Islet of Langerhans (tissue), 1 donor: ENCODE measurements around the gene CPT1B.
"Not testable (repeated sequence)": the region's sequence is repeated elsewhere in the genome, so short reads cannot be mapped to it uniquely, and the experiment has no call there.

Experiments
- FAIRE-seq: peaks from one replicate; lab custom pipeline; 2011; peaks lifted over from hg19 to GRCh38; lab: Jason Lieb, UNC

Gene CPT1B

DNA sequence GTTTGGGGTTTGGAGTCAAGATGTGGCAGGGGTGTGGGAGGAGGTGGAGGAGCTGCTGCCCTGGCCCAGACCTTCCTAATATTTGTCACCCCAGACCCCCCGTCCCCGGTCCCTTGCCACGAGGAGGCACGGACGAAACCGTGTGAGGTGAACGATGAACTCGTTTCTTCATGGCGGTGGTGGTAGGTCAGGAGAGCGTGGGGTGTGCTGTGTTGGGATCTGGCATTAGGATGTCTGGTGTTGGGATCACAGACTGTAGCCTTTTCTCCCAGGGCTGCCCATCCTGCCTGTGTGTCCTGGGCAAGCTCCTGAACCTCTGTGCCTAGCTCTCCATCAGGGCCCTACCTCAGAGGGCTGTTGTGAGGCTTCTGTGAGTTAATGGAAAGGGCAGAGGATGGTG is 30.8 kb upstream of the CPT1B start:
- FAIRE-seq = no peak

DNA sequence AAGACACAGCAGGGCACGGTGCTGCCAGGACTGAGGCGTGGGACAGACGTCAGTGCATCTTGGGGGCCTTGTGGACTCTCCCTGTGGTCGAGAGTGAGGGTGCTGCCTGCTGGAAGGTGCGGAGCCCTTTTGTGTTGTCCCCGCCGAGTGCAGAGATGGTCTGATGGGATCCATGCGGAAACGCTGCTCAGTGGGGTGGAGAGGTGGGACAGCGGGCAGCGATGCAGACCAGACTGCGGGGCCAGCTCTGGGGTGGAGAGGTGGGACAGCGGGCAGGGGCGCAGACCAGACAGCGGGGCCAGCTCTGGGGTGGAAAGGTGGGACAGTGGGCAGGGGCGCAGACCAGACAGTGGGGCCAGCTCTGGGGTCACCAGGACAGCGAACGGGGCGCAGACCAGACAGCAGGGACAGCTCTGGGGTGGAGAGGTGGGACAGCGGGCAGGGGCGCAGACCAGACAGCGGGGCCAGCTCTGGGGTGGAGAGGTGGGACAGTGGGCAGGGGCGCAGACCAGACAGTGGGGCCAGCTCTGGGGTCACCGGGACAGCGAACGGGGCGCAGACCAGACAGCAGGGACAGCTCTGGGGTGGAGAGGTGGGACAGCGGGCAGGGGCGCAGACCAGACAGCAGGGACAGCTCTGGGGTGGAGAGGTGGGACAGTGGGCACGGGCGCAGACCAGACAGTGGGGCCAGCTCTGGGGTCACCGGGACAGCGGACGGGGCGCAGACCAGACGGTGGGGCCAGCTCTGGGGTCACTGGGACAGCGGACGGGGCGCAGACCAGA is 30.0 kb upstream of the CPT1B start:
- FAIRE-seq = not testable (repeated sequence)

DNA sequence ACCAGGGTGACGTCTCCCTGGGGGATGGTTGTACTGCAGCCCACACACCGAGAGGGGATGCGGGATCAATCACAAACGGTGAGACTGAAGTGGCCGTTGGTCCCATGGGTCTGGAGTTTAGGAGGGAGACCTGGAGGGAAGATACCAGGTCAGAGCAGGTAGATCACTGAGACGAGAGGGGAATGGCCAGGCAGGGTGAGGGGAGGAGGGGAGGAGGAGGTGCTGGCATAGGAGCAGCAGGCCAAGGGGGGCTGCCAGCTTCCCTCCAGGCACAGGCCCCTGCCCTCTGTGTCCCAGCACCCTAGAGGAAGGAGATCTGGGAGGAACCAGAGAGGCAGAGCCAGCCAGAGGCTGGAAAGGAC is 29.4 kb upstream of the CPT1B start:
- no peak for FAIRE-seq

DNA sequence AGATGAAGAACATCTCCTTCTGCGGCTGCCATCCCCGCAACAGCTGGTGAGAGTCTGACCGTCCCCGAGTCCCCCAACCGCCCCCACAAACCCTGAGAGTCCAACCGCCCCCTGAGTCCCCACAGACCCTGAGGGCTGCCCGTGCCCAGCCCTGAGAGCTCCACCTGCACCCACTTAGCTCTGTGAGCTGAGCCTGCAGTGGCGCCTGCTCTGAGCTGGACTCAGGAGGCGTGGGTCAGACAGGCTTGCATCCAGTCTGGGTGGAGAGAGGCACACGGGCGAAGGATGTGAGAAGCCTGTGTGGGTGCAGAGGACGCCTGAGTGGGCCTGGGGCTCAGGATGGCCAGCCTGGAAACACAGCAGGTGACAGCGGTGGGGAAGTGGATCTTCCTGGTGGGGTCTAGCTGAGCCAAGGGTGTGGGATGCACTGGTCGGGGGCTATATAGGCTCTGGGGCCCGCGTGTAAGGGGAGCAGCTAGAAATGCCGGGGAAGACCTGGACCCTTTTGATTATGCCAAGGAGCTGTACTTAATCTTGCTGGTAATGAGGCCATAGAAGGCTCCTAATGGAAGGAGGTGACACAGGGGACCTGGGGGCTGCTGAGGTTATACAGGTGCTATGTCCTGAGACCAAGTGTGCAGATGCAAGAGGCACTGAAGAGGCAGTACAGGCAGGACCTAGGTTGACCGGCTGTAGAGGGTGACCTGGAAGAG is 28.9 kb upstream of the CPT1B start:
- no peak for FAIRE-seq

DNA sequence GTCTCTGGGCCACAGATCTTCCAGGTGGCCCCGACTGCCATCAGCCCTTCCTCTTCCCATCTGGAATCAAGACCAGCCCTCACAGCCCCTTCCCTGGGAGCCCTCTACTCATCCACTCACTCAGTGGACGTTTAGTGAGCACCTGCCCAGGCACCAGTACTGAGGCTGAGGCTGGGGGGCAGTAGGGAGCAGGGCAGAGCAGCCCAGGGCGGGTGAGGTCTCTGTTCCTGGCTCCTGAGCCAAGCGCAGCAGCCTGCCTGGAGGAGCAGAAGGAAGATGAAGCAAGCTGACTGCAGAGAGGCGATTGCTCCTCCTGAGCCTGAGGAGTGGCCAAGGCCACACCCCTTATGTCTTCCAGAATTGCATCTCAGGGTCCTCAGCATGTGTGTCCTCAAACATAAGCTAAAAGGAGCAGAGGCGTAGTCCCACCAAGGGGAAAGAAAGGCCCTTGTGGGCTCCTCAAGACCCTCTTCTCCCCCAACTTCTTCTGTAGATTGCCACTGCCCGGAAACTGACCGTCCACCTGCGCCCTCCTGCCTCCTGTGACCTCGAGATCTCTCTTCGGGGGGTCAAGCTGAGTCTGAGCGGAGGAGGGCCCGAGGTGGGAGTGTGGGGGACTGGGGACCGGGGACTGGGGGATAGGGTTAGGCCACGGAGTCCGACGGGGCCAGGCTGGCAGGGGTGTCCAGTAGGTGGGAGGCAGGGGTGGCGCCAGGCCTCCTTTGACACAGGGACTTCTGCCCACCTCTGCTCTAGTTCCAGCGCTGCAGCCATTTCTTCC is 28.1 kb upstream of the CPT1B start:
- no peak for FAIRE-seq

DNA sequence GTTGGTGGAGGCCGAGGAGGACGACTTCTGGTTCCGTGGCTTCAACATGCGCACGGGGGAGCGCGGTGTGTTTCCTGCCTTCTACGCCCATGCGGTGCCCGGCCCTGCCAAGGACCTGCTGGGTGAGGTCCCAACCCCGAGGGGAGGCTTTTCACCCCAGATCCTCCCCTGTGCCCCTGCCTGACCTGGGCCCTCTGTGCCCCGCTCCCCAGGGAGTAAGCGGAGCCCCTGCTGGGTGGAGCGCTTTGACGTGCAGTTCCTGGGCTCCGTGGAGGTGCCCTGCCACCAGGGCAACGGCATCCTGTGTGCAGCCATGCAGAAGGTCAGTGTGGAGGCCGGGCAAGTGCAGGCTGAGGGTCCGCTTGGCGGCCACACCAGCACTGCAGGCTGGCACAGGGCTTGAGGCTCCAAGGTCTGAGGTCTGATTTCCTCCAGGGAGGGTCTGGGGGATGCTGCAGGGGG is 27.4 kb upstream of the CPT1B start:
- no peak for FAIRE-seq

DNA sequence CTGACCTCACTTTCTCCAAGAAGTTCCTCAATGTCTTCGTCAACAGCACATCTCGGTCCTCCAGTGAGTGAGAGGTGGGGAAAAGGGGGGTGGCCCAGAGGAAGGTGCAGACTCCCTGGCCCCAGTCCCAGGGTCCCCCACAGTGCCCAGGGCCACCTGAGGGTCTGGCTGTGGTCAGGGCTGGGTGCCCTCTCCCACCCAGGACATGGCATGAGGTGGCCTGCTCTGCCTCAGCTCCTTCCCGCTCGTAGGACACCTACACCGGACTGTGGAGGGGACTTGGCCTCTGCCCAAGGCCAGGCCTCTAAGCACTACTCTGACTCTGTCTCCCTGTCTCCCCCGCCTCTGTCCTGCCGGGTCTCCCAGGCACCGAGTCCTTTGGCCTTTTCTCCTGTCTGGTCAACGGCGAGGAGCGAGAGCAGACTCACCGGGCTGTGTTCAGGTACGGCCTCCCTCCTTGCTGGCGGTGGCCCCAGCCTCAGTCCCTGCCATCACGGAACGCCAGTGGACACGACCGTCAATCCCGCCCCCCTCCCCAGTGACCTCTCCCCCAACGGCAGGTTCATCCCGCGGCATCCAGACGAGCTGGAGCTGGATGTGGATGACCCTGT is 26.9 kb upstream of the CPT1B start:
- FAIRE-seq = no peak

DNA sequence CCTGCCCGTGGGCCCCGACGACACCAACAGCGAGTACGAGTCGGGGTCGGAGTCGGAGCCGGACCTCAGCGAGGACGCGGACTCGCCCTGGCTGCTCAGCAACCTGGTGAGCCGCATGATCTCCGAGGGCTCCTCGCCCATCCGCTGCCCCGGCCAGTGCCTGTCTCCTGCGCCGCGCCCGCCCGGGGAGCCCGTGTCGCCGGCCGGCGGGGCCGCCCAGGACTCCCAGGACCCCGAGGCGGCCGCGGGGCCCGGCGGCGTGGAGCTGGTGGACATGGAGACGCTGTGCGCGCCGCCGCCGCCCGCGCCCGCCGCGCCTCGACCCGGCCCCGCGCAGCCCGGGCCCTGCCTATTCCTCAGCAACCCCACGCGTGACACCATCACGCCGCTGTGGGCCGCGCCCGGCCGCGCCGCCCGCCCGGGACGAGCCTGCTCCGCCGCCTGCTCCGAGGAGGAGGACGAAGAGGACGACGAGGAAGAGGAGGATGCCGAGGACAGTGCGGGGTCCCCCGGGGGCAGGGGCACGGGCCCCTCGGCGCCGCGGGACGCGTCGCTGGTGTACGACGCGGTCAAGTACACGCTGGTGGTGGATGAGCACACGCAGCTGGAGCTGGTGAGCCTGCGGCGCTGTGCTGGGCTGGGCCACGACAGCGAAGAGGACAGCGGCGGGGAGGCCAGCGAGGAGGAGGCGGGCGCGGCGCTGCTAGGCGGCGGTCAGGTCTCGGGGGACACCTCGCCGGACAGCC is 26.2 kb upstream of the CPT1B start:
- FAIRE-seq = no peak

DNA sequence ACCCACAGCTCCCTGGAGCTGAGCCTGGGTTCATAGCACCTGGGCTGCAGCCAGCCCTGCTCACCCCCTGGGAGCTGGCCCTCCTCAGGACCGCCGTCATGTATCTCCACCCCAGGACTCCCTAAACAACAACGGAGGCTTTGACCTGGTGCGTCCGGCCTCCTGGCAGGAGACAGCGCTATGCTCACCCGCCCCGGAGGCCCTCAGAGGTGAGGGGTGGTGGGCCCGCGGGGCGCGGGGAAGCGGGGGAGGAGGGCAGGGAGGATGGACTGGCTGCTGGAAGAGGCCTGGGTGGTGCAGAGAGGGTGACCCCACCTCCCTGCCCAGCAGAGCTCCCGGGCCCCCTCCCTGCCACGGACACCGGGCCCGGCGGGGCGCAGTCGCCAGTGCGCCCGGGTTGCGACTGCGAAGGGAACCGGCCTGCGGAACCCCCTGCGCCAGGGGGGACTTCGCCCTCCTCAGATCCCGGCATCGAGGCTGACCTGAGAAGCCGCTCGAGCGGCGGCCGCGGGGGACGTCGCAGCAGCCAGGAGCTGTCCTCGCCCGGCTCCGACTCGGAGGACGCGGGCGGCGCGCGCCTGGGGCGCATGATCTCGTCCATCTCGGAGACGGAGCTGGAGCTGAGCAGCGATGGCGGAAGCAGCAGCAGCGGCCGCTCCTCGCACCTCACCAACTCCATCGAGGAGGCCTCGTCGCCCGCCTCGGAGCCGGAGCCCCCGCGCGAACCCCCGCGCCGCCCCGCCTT is 25.5 kb upstream of the CPT1B start:
- no peak for FAIRE-seq

DNA sequence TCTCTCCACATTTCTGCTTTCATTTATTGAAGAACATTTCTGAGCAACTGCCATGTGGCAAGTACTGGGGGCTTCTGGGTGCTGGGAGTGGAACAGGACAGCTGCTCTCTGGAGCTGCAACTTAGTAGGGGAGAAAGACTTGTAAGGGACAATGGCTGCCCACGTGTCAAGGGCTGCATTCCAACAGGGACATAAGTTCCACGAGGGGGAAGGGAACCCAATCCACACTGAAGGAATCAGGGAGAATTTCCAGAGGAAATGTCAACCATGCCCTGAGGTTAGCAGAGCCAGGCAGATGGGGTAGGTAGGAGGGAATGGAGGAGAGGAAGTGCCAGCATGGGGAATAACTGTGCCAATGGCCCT is 24.1 kb upstream of the CPT1B start:
- FAIRE-seq = no peak

DNA sequence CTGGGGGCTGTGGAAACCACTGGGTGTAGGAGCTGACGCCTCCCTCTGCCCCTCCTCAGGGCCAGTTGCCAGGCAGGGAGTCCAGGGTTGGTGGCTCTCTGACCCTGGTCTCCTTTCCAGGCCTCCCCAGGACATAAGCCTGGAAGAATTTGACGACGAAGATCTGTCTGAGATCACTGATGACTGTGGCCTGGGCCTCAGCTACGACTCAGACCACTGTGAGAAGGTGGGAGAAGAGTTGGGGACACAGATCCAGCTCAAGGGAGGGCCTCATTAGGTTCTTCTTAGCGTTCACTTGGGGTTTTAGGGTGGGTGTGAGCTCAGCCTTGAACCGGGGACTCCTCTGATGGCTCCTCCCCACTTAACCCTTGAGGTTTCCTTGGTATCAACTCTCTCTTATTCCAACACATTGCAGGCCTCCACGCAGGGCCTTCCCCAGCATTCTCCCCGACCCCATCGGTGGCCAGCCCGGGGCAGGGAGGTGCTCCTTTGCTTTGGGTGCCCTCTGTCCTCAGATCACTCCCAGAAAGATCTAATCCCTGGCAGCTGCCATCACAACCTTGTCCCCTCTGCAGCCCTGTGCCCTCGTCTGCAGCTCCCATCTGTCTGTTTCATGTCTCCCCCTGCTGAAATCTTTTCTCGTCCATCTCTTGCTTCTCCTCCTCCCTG is 23.6 kb upstream of the CPT1B start:
- no peak for FAIRE-seq

DNA sequence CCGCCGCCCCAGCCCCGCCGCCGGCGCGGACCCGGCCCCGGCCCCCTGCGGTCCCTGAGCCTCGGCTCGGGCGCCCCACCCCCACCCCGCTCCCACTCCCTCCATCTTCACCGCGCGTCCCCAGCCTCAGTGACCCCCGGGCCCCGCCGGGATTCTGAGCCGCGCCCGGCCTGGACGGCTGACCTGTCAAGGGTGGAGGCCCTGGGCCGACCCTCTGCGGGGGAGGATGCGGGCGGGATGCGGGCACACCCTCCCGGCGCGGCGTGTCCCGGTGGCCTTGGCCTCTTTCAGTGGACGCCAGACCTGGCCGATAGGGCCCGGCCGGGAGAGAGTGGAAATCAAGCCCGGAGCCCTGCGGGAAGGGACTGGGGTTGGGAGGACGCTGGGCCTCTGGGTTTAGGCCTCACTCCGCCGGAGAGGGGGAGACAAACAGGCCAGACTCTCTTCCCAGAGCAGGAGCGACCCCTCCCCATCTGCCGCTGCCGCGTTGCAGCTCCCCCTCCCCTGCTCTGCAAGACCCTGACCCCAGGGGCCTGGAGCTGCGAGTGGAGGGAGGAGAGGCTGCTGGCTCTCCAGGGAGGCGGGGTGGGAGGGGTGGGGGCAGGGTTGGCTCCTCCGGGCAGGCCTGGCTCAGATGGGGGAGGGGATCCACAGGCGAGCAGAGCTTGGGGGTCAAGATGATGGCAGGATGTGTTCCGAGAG is 22.9 kb upstream of the CPT1B start:
- no peak for FAIRE-seq

DNA sequence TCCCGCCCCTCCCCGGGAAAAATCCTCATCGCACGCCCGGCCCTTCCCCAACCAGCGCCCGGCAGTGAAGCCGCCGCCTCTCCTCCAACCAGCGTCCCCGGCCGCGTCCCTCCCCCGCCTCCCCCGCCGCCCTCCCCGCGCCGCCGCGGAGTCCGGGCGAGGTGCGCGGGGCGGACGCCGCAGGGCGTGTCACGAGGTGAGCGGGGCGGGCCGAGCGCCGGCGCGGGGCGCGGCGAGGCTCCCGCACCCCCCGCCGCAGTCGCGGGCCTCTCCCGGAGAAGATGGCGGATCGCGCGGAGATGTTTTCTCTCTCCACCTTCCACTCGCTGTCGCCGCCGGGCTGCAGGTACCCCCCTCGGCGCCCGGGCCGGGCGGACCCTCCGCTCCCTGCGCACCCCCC is 22.3 kb upstream of the CPT1B start, which contains the start of gene MAPK8IP2:
Gene MAPK8IP2, plus strand, starts transcription at position 256 of the 400 bp plus-strand sequence. Its CDS starts 26 bp downstream, at position 282.
- FAIRE-seq = no peak

DNA sequence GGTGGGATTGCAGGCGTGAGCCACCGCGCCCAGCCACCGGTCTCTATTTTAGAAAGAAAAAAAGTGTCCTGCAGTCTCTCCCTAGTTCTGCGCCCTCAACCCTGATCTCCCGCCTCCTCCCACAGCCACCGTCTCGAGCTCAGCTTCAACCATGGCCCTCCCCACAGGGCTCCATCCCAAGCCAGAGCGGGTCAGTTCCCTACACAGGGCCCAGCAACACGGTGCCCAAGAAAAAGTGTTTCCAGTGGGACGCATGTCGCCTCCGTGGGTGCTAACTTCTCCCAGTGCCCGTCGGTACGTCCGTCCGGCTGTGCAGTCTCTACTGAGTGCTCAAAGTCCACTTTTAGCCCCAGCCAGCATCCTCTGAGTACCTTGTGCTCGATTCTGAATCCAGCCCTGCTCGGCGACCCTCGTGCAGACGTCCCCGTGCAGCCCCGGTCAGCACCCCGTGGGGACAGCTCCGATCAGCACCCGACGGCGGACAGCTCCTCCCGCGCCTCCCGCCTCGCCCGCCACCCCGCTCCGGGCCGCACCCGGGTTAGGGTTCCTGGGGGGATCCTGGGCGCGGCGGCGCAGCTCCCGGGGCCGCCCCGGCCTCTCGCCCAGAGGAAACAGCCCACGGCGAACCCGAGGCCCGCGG is 21.7 kb upstream of the CPT1B start:
- FAIRE-seq = no peak

DNA sequence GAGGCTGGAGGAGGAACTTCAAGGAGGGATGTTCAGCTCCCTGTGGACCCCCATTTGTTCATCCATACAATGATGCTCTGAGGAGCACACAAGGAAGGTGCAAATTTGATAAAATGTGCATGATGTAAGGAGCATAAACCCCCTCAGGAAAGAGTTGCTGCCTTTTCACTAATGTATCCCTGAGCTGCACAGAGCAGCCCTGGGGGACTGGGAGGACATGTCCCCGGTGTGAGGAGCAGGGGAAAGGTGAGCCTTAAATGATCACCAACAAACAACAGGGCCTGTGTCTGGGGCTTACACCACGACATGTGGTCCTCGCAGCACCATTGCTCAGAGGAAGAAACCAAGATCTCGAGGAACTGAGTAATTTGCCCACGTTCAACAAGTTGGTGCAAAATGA is 18.9 kb upstream of the CPT1B start:
- no peak for FAIRE-seq

DNA sequence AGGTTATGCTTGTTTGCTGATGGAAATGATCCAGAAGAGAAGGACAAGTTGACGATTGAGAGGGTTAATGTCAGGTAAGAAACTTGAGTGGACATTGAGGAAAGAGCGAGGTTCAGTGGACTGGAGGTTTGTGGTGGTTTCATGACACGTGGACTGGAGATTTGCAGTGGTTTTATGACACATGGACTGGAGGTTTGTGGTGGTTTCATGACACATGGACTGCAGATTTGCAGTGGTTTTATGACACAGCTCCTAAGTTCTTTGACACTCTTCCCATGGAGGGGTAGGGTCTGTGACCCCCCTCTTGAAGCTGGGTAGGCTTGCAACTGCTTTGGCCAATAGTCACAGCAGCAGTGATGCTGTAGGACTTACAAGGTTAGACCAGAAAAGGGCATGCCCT is 17.0 kb upstream of the CPT1B start:
- no peak for FAIRE-seq

DNA sequence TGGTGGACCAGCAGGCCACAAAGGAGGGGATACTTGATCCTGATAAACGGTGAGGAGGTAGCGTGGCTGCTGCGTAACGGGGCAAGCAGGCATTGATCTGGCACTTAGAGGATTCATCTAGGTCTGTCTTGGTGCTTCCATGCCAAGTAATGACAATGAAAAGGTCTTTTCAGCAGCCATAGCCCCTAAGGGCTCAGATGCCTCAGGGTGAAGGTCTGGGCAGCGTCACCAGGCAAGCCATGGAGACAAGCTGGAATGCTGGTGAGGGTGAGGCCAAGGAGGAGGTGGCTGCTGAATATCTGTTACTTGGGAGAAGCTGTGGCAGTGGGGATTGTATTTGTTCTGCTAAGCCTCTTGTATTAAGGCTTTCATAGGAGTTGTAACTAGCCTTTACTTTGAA is 9.2 kb upstream of the CPT1B start:
- no peak for FAIRE-seq

DNA sequence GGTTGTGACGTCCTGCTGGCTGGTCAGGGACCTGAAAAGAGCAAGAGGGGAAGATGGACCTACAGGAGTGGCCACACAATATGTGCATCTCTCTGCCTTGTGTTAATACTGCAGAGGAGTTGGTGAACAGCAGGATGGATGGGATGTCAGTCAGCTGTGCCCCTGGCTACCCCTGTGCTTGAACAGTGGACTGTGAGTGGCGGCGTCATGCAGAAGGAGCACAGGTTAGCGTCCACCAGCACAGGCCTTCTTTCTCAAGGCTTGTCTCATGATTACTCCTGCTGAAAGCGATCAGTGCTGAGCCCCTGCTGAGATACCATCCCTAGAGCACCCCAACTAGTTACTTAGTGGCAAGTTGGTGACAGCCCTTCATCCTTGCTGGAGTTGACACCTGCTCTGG is 8.2 kb upstream of the CPT1B start:
- no peak for FAIRE-seq

DNA sequence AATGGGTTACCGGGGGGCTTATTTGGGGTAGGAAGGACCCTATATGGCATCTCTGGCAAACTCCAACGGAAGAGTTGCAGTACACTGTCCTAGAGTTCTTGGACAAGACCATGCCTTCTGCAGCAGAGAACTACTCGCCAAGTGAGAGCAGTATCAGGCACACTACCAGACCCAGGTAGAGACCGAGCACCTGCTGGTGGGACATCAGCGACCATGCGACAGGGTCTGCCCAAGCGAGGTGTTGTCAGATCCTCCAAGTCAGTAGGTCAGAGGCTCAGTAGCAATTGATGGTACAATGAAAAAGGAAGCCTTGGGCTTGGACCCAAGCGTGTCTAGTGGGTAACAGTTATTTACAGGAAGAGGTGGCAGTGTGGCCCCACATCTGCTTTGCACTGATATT is 7.6 kb upstream of the CPT1B start:
- FAIRE-seq = no peak

DNA sequence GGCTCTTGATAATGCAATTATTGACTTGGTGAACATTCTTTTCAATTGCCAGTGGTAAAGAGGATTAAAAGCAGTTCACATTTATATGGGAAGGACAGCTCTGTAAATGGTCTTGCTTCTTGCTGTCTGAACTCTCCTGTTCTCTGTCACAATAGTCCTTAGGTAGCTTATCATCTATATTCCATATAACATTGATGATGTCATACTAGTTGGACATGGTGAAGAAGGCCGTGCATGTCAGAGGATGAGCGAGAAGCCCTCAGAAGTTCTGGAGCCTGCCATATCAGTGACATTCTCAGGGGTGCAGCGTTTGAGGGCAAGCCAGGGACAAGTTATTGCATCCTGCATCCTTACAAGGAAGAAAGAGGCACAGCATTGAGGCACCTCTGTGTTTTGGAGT is 7.0 kb upstream of the CPT1B start:
- FAIRE-seq = no peak
